HCT116 (cell line): Measurements from ENCODE around the gene OCA2. TPM values are rescaled to one million over a fixed set of nuclear protein-coding genes. Genes with fewer than 3 reads are reported as not detected.

Source experiments
- ATAC-seq: fragments of 200-7000 bp; cut with Tn5 transposase; 2 replicates; pipeline ENCODE4 v1.9.1; 2020; ENCODE audit warnings: mild to moderate bottlenecking, moderate library complexity
- BruUV-seq: library from RNA; stranded (reverse); fragments of 400-500 nt; replicated peaks from 2 replicates; lab custom pipeline; 2021; lab: Mats Ljungman, UMichigan
- CTCF ChIA-PET: fragments of 300-600 bp; sonication (Branson Sonifier 250); formaldehyde crosslinking; loops from one replicate; lab custom pipeline; 2021; ENCODE audit warnings: antibody characterized with exemption; lab: Charles Lee
- POLR2A ChIA-PET: fragments of 300-600, 350-600 bp; sonication (Branson Sonifier 250); formaldehyde crosslinking; loops from one replicate; lab custom pipeline; 2021; ENCODE audit warnings: antibody characterized with exemption; lab: Charles Lee
- RAD21 ChIA-PET, 2 experiments: fragments of 300-600 bp; sonication (Branson Sonifier 250); formaldehyde crosslinking; loops; one replicate each; lab custom pipeline; 2023; ENCODE audit warnings: low total read pairs in 2 of 2; ENCODE audit not compliant: uncharacterized antibody in 2 of 2, unreplicated experiment in 2 of 2, low non-redundant PET in 1 of 2; lab: Charles Lee
- DNase-seq: peaks from one replicate; pipeline ENCODE4 v3.0.0-alpha.2; 2010; ENCODE audit warnings: low read depth, low spot score
- H2AFZ ChIP-seq: fragments of 200-600 bp; shearing (Covaris generic), sonication (generic); 2 replicates; pipeline ENCODE4 v1.6.1; 2017; ENCODE audit warnings: low read depth, mixed run types, mixed read lengths, antibody characterized with exemption, low read length; ENCODE audit not compliant: poor library complexity, severe bottlenecking
- H3K27ac ChIP-seq: 2 replicates; pipeline ENCODE4 v1.5.1; 2012; ENCODE audit warnings: low read depth, low read length
- H3K27me3 ChIP-seq: fragments of 200-600 bp; sonication (generic); 2 replicates; pipeline ENCODE4 v1.6.1; 2016; ENCODE audit warnings: mixed run types, low read length, mixed read lengths; ENCODE audit not compliant: insufficient read depth
- H3K36me3 ChIP-seq, 2 experiments: fragments of 200-500 bp in 1 of 2; fragments of 200-600 bp in 1 of 2; sonication (Bioruptor generic) in 1 of 2; sonication (generic) in 1 of 2; 2 replicates each; pipeline versions ENCODE4 v1.5.1 to v1.6.1; 2014 to 2016; ENCODE audit warnings: low read length in 2 of 2, inconsistent platforms in 1 of 2, mixed read lengths in 1 of 2, mixed run types in 1 of 2; ENCODE audit not compliant: insufficient read depth in 2 of 2, control insufficient read depth in 1 of 2
- H3K4me1 ChIP-seq, 2 experiments: fragments of 200-600 bp in 1 of 2; sonication (generic) in 1 of 2; 2 replicates each; pipeline versions ENCODE4 v1.5.1 to v1.6.1; 2012 to 2017; ENCODE audit warnings: low read length in 2 of 2, inconsistent platforms in 1 of 2, mild to moderate bottlenecking in 1 of 2, mixed read lengths in 1 of 2, mixed run types in 1 of 2, moderate library complexity in 1 of 2; ENCODE audit not compliant: insufficient read depth in 2 of 2, control insufficient read depth in 1 of 2
- H3K4me2 ChIP-seq: fragments of 200-600 bp; sonication (generic); 2 replicates; pipeline ENCODE4 v1.6.1; 2017; ENCODE audit warnings: mixed run types, low read length, mixed read lengths
- H3K4me3 ChIP-seq, 2 experiments: fragments of 200-600 bp in 1 of 2; sonication (generic) in 1 of 2; replicated peaks in 1 of 2; 2 replicates each; pipeline ENCODE4 v1.5.1; 2011 to 2016; ENCODE audit warnings: low read length in 2 of 2, control low read depth in 1 of 2, low read depth in 1 of 2, mild to moderate bottlenecking in 1 of 2, mixed read lengths in 1 of 2, mixed run types in 1 of 2
- H3K79me2 ChIP-seq: fragments of 200-600 bp; sonication (generic); 2 replicates; pipeline ENCODE4 v1.6.1; 2017; ENCODE audit warnings: mild to moderate bottlenecking, mixed run types, low read length, moderate library complexity, mixed read lengths; ENCODE audit not compliant: insufficient read depth
- H3K9ac ChIP-seq: fragments of 200-600 bp; sonication (generic); 2 replicates; pipeline ENCODE4 v1.6.1; 2016; ENCODE audit warnings: low read length, mixed read lengths
- H3K9me2 ChIP-seq: fragments of 200-600 bp; sonication (generic), shearing (Covaris generic); 2 replicates; pipeline ENCODE4 v1.6.1; 2017; ENCODE audit warnings: mixed run types, mild to moderate bottlenecking, moderate library complexity; ENCODE audit not compliant: insufficient read depth
- H3K9me3 ChIP-seq, 2 experiments: fragments of 200-500 bp in 1 of 2; fragments of 200-600 bp in 1 of 2; sonication (Bioruptor generic) in 1 of 2; sonication (generic) in 1 of 2; 2 replicates each; pipeline ENCODE4 v1.6.1; 2014 to 2017; ENCODE audit warnings: low read length in 2 of 2, mixed read lengths in 2 of 2, inconsistent platforms in 1 of 2, low read depth in 1 of 2, mild to moderate bottlenecking in 1 of 2, mixed run types in 1 of 2, moderate library complexity in 1 of 2; ENCODE audit not compliant: control insufficient read depth in 1 of 2, insufficient read depth in 1 of 2
- H4K20me1 ChIP-seq: fragments of 200-600 bp; sonication (generic), shearing (Covaris generic); 2 replicates; pipeline ENCODE4 v1.6.1; 2017; ENCODE audit warnings: mixed run types, mild to moderate bottlenecking, moderate library complexity; ENCODE audit not compliant: insufficient read depth
- CBX3 ChIP-seq: IDR thresholded peaks from 2 replicates; pipeline ENCODE4 v1.6.1; 2012; ENCODE audit warnings: low read depth
- CEBPB ChIP-seq: IDR thresholded peaks from 2 replicates; pipeline ENCODE4 v1.6.1; 2012; ENCODE audit warnings: low read depth
- EGR1 ChIP-seq: IDR thresholded peaks from 2 replicates; pipeline ENCODE4 v1.6.1; 2012; ENCODE audit warnings: low read depth
- ELF1 ChIP-seq: IDR thresholded peaks from 2 replicates; pipeline ENCODE4 v1.6.1; 2012; ENCODE audit warnings: low read depth, borderline replicate concordance
- EZH2 ChIP-seq: fragments of 200-600 bp; sonication (generic); IDR thresholded peaks from 2 replicates; pipeline ENCODE4 v1.6.1; 2017; ENCODE audit warnings: antibody characterized with exemption, mixed run types
- EZH2phosphoT487 ChIP-seq: fragments of 200-600 bp; IDR thresholded peaks from 2 replicates; pipeline ENCODE4 v1.6.1; 2018; ENCODE audit warnings: antibody characterized with exemption, borderline replicate concordance
- FOSL1 ChIP-seq: IDR thresholded peaks from 2 replicates; pipeline ENCODE4 v1.6.1; 2012; ENCODE audit warnings: low read depth
- JUND ChIP-seq: IDR thresholded peaks from 2 replicates; pipeline ENCODE4 v1.6.1; 2012
- POLR2A ChIP-seq: IDR thresholded peaks from 2 replicates; pipeline ENCODE4 v1.7.0; 2011; ENCODE audit warnings: borderline replicate concordance; ENCODE audit not compliant: insufficient read depth, insufficient read length; ENCODE audit errors: extremely low read depth
- RAD21 ChIP-seq: IDR thresholded peaks from 2 replicates; pipeline ENCODE4 v1.6.1; 2012; ENCODE audit warnings: low read depth, mild to moderate bottlenecking
- SIN3A ChIP-seq: IDR thresholded peaks from 2 replicates; pipeline ENCODE4 v1.6.1; 2012; ENCODE audit warnings: low read depth
- TCF7L2 ChIP-seq: IDR thresholded peaks from 2 replicates; pipeline ENCODE4 v1.7.0; 2011; ENCODE audit warnings: borderline replicate concordance, inconsistent platforms; ENCODE audit not compliant: insufficient read depth, insufficient read length; ENCODE audit errors: extremely low read depth
- YY1 ChIP-seq: IDR thresholded peaks from 2 replicates; pipeline ENCODE4 v1.6.1; 2011; ENCODE audit warnings: low read length, low read depth, moderate library complexity, mild to moderate bottlenecking; ENCODE audit not compliant: insufficient replicate concordance; ENCODE audit errors: extremely low read depth
- ZFX ChIP-seq: fragments of 450-650 bp; IDR thresholded peaks from 2 replicates; pipeline ENCODE4 v1.6.1; 2017
- intact Hi-C: fragments of 100-400 bp; cut with micrococcal nuclease; formaldehyde crosslinking; loops from 2 replicates; pipeline ENCODE4 v1.10.0; 2022
- total RNA-seq: library from RNA; stranded (reverse); gene quantifications from one replicate; pipeline ENCODE4 v1.2.1, GENCODE V29; 2021; ENCODE audit not compliant: unreplicated experiment
- TF ChIP-seq, protein P1 (sequence below): IDR thresholded peaks from 2 replicates; pipeline ENCODE4 v1.6.1; 2012
- TF ChIP-seq, protein P2 (sequence below): IDR thresholded peaks from 2 replicates; pipeline ENCODE4 v1.6.1; 2012; ENCODE audit warnings: low read depth
- TF ChIP-seq, protein P3 (sequence below), 3 experiments: fragments of 200-600 bp in 1 of 3; sonication (generic) in 1 of 3; IDR thresholded peaks in 2 of 3; conservative IDR thresholded peaks in 1 of 3; 2 replicates each; pipeline ENCODE4 v1.5.1; 2012 to 2017; ENCODE audit warnings: low read depth in 2 of 3, low read length in 2 of 3, antibody characterized with exemption in 1 of 3, borderline replicate concordance in 1 of 3, control low read depth in 1 of 3, mild to moderate bottlenecking in 1 of 3, mixed read lengths in 1 of 3, mixed run types in 1 of 3, moderate library complexity in 1 of 3; ENCODE audit not compliant: insufficient read depth in 1 of 3

OCA2 gene
- total RNA-seq, 1 experiment from 2014 or later = not detected

DNA sequence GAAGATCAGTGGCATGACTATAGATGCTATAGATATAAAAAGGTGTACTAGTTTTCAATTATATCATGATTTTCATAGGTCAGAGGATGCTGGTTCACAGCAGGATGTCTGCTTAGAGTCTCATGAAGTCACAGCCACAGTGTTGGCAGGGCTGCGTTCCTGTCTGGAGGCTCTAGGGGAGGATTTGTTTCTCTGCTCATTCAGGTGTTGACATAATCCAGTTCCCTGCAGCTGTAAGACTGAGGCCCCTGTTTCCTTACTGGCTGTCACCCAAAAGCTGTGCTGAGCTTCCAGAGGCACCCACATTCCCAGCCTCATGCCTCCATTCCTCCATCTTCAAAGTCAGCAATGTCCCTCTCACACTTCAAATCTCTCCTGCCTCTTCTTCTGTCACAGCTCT, 170.7 kb downstream of the OCA2 start:
- no peak overlapping the region for H3K9ac ChIP-seq
- ATAC-seq (no peak), DNase-seq (no peak)
- BruUV-seq = no TSS peak
- no peaks in the 10 kb centered on the region for H4K20me1 ChIP-seq
- no peak overlapping the region for H3K27ac ChIP-seq
- no peaks in the 10 kb centered on the region for H3K27me3 ChIP-seq
- POLR2A ChIA-PET = no interaction called here
- intact Hi-C loops = no loop called here
- H3K9me3 ChIP-seq = peaks cover 0 to 10% of the 10 kb centered on the region in 2 experiments; a peak in 2 of 4 replicates
- H3K4me1 ChIP-seq = no peaks in the 10 kb centered on the region
- H3K36me3 ChIP-seq = no peaks in the 10 kb centered on the region
- H3K9me2 ChIP-seq = no peaks in the 10 kb centered on the region
- RAD21 ChIA-PET = no interaction called here
- TF ChIP-seq TCF7L2 (no peak), EGR1 (no peak), CBX3 (no peak), ZFX (no peak), JUND (no peak), POLR2A (no peak), CEBPB (no peak), EZH2phosphoT487 (no peak), EZH2 (no peak), SIN3A (no peak), FOSL1 (no peak), YY1 (no peak), RAD21 (no peak), ELF1 (no peak)
- TF ChIP-seq, protein P1, sequence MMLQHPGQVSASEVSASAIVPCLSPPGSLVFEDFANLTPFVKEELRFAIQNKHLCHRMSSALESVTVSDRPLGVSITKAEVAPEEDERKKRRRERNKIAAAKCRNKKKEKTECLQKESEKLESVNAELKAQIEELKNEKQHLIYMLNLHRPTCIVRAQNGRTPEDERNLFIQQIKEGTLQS = no peak
- TF ChIP-seq, protein P2, sequence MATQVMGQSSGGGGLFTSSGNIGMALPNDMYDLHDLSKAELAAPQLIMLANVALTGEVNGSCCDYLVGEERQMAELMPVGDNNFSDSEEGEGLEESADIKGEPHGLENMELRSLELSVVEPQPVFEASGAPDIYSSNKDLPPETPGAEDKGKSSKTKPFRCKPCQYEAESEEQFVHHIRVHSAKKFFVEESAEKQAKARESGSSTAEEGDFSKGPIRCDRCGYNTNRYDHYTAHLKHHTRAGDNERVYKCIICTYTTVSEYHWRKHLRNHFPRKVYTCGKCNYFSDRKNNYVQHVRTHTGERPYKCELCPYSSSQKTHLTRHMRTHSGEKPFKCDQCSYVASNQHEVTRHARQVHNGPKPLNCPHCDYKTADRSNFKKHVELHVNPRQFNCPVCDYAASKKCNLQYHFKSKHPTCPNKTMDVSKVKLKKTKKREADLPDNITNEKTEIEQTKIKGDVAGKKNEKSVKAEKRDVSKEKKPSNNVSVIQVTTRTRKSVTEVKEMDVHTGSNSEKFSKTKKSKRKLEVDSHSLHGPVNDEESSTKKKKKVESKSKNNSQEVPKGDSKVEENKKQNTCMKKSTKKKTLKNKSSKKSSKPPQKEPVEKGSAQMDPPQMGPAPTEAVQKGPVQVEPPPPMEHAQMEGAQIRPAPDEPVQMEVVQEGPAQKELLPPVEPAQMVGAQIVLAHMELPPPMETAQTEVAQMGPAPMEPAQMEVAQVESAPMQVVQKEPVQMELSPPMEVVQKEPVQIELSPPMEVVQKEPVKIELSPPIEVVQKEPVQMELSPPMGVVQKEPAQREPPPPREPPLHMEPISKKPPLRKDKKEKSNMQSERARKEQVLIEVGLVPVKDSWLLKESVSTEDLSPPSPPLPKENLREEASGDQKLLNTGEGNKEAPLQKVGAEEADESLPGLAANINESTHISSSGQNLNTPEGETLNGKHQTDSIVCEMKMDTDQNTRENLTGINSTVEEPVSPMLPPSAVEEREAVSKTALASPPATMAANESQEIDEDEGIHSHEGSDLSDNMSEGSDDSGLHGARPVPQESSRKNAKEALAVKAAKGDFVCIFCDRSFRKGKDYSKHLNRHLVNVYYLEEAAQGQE = no peak
- TF ChIP-seq, protein P3, sequence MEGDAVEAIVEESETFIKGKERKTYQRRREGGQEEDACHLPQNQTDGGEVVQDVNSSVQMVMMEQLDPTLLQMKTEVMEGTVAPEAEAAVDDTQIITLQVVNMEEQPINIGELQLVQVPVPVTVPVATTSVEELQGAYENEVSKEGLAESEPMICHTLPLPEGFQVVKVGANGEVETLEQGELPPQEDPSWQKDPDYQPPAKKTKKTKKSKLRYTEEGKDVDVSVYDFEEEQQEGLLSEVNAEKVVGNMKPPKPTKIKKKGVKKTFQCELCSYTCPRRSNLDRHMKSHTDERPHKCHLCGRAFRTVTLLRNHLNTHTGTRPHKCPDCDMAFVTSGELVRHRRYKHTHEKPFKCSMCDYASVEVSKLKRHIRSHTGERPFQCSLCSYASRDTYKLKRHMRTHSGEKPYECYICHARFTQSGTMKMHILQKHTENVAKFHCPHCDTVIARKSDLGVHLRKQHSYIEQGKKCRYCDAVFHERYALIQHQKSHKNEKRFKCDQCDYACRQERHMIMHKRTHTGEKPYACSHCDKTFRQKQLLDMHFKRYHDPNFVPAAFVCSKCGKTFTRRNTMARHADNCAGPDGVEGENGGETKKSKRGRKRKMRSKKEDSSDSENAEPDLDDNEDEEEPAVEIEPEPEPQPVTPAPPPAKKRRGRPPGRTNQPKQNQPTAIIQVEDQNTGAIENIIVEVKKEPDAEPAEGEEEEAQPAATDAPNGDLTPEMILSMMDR (IDR thresholded peaks at IDR 0.05 in 2 of 3, conservative IDR thresholded peaks at IDR 0.05 in 1 of 3; ENCODE audit: borderline replicate concordance in 1 of 3, insufficient read depth in 1 of 3, low read depth in 2 of 3, low read length in 2 of 3) = no peak
- no peak overlapping the region for H2AFZ ChIP-seq
- no peak overlapping the region for H3K4me3 ChIP-seq
- CTCF ChIA-PET = no interaction called here
- no peaks in the 10 kb centered on the region for H3K79me2 ChIP-seq
- no peak overlapping the region for H3K4me2 ChIP-seq
